Amniotic stem cell (primary cell): ENCODE measurements around the gene RFTN2.
"Not testable (repeated sequence)": the region's sequence is repeated elsewhere in the genome, so short reads cannot be mapped to it uniquely, and the experiment has no call there.

Experiments used
- DNase-seq: peaks from one replicate; lab custom pipeline; 2025; lab: John Stamatoyannopoulos, UW

The RFTN2 gene

GRCh38 chr2:197674591-197674990 is 796 bp downstream of the RFTN2 start:
- no peak for DNase-seq

DNA sequence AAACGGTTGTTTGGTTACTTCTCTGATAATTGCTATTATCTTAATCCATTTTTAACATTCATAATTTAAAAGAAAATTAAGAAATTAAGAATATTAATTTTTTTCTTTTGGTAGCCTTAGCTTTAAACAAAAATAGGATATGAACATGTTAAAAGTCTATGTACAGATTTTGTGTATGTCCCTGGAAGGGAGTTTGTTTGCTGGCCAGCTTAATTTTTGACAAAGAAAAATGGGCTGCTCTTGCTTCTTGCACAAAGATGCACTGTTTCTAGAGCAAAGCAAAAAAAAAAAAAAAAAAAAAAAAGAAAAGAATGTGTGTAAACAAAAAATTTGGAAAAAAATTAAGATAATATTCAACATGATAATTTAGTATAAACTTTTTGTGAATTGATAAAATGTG is 1.3 kb downstream of the RFTN2 start:
- DNase-seq, result no peak

DNA sequence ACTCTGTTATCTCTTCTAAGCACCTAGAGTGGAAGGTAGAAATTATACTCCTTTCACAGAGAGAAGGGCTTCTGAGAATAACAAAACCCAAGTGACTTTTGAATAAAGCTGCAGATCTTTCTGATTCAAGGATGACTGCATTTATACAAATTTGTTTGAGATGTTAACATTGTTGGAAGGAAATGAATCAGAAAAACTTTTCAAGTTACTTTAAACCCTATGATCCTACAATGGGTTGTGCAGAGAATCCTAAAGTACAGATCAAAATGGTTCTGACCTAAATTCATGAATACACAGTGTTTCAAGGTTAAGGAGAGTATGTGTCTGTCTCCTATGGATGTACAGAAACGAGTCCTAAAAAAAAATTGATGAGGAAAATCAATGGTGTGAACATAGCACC is 1.8 kb downstream of the RFTN2 start:
- DNase-seq, result no peak

DNA sequence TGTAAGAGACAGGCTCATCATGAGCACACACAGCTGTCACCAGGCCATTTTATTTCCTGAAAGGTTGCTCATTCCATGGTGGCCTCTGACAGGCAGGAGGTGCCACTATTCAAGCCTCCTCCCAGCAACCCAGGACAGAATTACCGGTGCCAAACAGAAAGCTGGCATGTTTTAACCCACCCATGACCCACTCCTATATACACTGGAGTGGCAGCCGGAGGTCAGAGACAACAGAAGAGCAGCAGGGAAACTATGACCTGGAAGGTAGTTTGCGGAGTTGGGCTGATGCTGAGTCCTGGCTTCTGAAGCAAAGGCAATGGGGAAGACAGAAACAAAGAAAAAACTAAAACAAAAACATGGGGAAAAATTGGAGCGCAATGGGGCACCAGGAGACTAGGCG is 2.3 kb downstream of the RFTN2 start:
- no peak for DNase-seq

GRCh38 chr2:197672371-197672893 is 3.0 kb downstream of the RFTN2 start:
- DNase-seq, result no peak

DNA sequence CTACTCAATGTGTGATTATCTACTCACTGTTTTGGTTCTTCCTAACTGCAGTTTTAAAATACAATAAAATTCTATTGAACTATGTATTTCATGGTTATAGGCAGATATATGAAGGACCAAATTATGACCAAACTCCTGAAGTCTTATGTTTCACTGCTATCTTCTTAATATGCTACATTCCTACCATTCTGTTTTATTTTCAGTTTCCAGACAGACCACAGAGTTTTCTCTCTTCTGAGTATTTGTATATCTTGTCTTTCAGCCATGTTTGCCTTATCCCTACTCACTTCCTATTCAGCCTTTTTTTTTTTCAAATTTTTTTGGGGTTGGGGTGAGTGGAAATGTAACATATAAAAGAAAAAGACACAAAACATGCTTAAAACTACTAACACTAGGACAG is 6.3 kb downstream of the RFTN2 start:
- no peak for DNase-seq

DNA sequence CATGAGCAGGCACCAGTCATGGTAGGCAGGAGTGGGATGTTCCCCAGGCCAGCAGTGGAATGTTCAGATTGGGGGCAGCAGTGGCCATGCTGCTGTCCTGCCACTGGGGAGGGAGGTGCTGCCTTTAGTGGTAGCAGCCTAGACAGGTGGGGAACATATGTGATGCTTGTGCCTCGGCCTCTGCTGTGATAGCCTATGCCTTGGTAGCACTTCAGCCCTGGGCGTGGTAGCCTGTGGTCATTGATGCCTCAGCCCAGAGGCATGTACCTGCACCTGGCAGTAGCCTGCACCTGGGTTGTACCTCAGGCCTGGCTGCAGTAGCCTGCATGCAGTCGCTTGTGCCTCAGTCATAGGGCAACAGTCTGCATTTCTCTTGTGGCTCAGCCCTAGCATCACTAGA is 7.1 kb downstream of the RFTN2 start:
- DNase-seq, result no peak

GRCh38 chr2:197666277-197666676 is 9.1 kb downstream of the RFTN2 start:
- no peak for DNase-seq

DNA sequence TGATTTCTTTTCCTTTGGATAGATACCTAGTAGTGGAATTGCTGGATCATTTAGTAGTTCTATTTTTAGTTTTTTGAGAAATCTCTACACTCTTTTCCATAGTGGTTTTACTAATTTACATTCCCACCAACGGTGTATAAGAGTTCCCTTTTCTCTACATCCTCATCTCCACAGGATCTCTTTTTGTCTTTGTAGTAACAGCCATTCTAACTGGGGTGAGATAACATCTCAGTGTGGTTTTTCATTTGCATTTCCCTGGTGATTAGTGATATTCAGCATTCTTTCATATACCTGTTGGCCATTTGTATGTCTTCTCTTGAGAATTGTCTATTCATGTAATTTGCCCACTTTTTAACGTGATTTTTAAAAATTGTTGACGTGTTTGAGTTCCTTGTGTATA is 13.8 kb downstream of the RFTN2 start:
- DNase-seq, result no peak

GRCh38 chr2:197657562-197657961 is 17.8 kb downstream of the RFTN2 start:
- DNase-seq, result no peak

DNA sequence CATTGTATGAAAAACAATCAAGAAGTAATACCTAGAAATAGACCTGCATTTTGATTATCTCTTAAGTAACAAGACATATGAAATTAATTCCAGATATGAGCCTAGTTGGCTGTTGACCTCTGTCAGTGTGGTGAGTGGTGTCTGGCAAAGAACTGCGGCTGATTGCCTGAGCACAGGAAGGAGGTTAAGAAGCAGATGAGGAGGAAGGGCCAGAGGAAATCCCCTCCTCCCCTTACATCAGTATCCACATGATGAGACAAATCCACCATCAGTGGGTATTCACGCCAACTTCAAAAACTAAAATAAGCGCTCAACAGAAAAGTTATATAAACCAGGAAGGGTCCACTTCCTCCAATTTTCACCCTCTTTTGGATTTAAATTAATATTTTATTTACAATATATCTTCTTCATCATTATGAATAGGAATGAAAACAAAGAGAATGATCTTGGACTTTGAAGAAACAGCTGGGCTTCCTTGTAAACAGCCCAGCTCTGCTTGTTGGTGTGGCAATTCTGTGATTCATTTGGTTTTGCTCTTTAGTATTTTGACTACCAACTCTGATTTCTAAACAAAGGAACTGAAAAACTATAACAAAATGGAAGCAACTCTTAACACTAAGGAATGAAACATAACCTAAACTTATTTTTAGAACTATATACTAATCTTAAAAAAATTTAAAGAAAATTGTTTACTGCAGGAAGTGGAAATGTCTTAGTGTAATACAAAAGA is 27.3 kb downstream of the RFTN2 start:
- DNase-seq, result no peak

GRCh38 chr2:197641666-197642065 is 33.7 kb downstream of the RFTN2 start:
- no peak for DNase-seq

- DNase-seq, result not testable (repeated sequence)
Measured at GRCh38 chr2:197640571-197641122, 34.7 kb downstream of the RFTN2 start.

GRCh38 chr2:197633109-197633657 is 42.2 kb downstream of the RFTN2 start:
- no peak for DNase-seq

- no peak for DNase-seq
Measured at GRCh38 chr2:197628043-197628500, 47.3 kb downstream of the RFTN2 start.

GRCh38 chr2:197626965-197627625 is 48.3 kb downstream of the RFTN2 start:
- no peak for DNase-seq

- DNase-seq, result no peak
Measured at GRCh38 chr2:197620133-197620532, 55.3 kb downstream of the RFTN2 start.

GRCh38 chr2:197615016-197615652 is 60.3 kb downstream of the RFTN2 start:
- DNase-seq, result no peak

DNA sequence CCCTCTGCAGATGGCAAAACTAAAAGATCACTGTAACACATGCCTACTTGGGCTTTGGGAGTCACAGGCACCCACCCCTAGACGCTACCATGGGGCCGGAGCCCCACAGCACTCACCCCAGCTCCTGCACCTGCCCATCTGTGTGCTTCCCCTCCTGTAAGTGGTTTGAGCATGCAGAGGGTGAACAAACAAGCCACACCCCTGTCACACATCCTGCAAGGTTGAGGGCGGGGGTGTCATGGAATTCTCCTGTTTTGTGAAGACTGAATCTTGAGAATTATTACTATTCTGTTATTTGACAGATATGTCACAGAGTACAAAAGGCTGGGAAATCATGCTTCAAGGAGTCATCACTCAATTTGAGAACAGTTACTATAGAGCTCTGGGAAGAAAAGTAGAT is 60.9 kb downstream of the RFTN2 start:
- no peak for DNase-seq

GRCh38 chr2:197613509-197613987 is 61.8 kb downstream of the RFTN2 start:
- no peak for DNase-seq

DNA sequence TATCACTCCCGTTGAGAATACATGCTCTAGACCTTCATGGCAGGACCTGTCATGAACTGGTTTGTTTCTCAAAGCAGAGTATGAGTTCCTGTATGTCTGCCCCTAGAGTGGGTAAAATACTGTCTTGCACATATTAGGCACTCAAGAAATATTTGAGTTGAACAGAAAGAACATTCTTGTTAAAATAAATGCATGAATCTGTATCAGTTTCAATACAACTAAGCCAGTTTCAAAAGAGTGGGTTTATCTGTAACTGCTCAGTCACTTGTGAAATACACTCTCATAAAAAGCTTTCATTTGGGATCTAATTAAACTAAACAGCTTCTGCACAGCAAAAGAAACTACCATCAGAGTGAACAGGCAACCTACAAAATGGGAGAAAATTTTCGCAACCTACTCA is 69.2 kb downstream of the RFTN2 start:
- no peak for DNase-seq
